Activated CD4-positive, alpha-beta T cell treated with anti-CD3 and anti-CD28 coated beads, Interleukin-2, amount 50 U/mL, for 1 hour (primary cell): Measurements from ENCODE around the gene PLXNA2.

Experiments
- DNase-seq: peaks from one replicate; pipeline ENCODE4 v3.0.0-alpha.2; 2020

PLXNA2 gene

GRCh38 chr1:208202333-208202995, 41.7 kb downstream of the PLXNA2 start:
- no peak for DNase-seq

GRCh38 chr1:208201229-208201628, 43.0 kb downstream of the PLXNA2 start:
- no peak for DNase-seq

- DNase-seq = no peak
These were observed 44.1 kb downstream of the PLXNA2 start for GRCh38 chr1:208200116-208200515.

GRCh38 chr1:208198236-208198635, 45.9 kb downstream of the PLXNA2 start:
- no peak for DNase-seq

DNA sequence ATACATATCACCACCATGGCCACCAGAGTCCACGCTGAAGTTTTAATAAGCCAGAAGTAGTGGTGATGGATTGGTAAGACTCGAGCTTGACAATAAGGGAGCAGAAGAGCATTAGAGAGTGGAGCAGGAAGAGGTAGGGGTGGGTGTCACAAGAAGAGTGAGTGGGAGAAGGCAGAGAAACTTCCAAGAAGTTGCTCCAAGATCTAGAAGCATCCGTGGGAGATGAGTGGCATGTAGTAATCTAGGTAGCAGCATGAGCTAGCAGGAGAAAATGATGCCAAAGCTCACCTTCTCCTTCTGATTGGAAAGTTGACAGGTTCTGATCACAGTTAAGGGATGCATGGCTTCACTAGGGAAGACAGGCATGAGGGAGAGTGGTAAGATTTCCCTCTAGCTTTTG, 49.2 kb downstream of the PLXNA2 start:
- DNase-seq = no peak

DNA sequence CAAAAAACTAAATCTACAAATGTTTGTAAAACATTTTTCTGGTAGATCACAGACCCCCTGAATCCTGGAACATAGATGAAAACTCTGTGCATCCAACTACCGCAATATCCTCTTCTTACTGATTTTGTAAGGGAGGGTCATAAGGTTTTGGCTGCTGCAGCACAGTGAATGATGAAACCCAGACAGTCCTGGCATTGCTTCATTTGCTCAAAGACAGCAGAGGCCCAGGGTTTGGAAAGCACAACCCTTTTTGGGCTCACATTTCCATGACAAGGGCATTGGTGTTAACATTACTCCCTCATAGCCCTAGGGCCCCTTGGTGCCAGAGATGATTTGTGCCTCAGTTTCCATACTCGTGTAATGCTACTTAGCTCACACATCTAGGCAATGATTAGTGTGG, 51.2 kb downstream of the PLXNA2 start:
- no peak for DNase-seq

DNA sequence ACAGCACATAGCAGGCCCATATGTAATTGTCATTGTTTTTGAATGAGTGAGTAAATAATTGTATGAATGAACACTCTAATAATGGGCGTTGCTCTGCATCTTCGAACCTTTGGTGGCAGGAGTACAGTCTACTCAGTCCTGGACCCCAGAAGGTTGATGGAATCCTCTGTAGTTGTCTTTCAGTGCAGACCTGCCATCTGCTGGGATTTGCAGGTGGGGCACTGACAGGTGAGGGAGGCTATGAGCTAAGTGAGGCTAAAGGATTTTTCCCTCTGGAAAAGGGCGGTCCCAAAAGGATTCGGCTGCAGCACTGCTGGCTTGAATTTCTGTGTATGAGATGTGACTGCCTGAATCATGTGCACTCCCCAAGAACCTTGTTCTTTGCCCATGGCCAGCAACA, 53.4 kb downstream of the PLXNA2 start:
- no peak for DNase-seq

DNA sequence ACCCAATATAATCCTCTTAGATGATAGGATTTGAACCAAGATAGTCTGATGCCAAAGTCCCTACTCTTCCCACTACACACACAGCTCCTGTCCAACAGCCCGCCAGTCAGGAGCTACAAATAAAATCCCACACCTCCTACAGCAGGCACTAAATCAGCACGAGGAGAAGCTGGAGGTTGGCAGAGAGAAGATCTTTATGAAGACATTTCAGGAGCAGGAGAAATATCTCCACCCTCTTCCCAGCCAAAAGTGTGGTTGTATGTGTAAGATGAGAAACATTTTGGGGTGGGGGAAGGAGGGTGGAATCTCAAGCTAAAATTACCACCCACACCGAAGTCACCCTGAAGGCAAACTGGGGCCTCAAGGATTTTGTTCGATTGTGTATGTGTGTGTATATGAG, 54.5 kb downstream of the PLXNA2 start:
- no peak for DNase-seq

DNA sequence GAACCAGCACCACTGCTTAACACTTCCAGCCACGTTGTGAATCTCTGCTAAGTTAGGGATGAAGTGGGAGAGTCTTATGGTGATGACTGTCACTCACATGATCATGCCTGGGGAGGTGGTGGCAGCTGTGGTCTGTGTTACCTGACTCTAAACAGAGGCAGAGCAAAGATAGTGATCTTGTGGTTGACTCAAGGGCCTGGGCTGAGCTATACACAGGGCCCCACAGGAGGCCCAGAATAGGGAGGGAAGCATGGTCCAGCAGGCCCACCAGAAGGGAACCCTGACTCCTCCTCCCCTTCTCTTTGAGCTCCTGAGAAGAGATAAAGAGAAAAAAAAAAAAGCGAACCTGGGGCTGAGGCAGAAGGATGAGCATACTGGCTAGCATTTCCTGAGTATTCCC, 55.0 kb downstream of the PLXNA2 start:
- DNase-seq = no peak

- DNase-seq = no peak
These were observed 55.6 kb downstream of the PLXNA2 start for GRCh38 chr1:208188607-208189006.

DNA sequence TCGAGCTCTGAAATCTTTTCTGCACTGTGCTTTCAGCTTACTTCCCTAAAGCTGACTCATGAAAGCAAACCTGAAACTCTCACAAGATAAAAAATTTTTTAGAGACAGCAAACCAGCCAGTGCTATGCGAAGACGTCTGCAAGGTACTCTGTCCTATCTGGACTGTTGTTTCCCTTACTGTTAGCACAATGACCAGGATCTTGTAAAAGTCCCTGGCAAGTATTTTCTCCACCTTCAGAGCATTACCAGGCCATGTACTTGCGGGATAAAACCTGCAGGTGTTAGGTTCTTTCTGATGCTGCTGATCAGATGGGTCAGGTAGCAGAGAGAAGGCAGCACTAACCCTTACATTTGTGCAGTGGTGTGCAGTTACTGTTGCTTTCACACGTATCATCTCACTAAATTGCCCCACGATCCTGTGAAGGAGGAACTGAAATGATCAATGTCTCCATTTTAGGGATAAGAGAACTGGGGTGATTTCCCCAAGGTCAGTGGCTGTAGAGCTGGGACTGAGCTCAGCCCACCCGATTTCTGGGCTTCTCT, 56.6 kb downstream of the PLXNA2 start:
- no peak for DNase-seq

DNA sequence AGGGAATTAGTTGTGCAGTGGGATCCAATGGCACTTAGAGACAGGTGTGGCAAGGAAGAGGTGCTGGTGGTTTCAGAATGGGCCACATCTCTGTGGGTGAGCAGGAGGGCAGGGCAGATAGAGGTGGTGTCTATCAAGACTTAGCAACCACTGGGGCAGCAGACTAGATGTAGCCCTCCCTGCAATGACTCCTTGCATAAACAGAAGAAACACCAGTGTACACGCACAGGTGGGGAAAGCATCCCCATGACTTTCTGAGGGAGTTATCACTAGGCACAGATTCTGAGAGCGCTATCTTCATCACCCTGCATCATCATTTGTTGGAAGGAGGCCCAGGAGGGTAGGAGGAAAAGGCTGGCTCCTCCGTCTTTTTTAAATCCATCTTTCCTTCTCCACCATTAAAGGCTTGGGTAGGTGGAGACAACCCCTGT, 58.4 kb downstream of the PLXNA2 start:
- DNase-seq = no peak

DNA sequence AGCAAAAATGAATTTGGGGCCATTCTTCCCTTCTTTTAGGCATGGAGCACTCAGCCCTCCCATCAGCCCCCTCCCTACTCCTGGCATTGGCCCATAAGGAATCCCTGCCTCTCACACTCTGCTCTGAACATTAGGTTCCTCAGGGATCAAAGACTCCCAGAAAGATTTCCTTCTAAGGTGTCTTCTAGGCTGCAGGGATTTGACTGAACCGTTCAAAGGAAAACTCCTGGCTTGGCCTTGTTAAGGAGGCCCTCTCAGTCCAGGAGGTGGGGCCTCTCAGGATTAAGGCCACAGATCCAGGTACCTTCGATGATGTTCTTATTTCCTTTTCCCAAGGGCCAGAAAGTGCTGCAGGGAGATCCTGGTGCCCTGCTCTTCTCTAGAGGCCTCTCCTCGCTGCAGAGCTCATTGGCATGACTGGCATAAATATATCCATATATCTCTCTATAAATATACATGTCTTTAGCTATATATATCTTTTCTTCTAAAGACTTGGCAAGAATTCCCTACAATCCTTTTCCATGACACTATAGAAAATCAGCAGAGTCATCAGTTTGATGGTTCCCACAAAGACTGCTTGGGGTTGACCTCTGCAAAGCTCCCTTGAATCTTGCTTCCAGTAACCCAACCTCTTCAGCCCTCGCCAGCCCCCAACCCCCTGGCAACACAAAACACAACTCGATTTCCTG, 59.1 kb downstream of the PLXNA2 start:
- no peak for DNase-seq

DNA sequence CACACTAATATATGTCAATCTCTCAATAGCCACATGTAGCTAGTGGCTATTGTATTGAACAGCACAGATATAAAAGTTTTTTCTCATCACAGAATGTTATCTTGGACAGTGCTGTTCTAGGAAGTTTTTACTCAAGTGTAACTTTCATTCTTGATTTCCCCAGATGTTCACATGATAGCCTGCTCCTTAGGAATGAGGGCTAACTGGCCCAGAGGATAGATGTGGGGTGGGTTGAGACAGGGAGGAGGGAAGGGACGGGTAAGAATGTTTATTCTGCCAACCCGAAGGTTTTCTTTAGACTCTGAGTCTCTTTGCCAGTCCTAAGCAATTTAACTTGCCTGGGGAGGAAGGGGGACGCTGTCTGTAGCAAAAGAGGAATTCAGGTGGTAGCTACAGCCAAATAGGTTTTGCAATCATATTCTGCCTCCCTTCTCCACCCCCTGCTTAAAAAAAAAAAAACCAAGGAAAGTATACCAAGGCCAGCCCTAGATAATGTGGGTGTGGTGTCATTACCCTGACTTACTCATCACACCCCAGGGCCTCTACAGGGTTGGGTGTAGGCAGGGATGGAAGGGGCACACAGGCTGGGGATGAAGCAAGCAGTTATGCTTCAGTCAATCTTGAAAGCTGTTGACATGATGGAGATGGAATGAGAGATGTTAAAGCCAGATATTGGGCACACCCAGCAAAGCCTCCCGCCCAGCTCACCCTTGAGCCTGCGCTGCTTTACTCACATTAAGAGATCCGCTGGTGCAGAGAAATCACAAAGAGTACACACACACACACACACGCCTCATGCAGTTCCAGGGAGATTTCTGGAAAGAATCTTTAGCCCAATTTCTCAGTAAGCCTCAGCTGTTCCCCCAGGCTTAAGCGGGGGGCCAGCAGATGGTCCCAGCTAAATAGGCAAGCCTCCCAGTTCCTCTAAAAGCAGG, 59.9 kb downstream of the PLXNA2 start:
- no peak for DNase-seq

DNA sequence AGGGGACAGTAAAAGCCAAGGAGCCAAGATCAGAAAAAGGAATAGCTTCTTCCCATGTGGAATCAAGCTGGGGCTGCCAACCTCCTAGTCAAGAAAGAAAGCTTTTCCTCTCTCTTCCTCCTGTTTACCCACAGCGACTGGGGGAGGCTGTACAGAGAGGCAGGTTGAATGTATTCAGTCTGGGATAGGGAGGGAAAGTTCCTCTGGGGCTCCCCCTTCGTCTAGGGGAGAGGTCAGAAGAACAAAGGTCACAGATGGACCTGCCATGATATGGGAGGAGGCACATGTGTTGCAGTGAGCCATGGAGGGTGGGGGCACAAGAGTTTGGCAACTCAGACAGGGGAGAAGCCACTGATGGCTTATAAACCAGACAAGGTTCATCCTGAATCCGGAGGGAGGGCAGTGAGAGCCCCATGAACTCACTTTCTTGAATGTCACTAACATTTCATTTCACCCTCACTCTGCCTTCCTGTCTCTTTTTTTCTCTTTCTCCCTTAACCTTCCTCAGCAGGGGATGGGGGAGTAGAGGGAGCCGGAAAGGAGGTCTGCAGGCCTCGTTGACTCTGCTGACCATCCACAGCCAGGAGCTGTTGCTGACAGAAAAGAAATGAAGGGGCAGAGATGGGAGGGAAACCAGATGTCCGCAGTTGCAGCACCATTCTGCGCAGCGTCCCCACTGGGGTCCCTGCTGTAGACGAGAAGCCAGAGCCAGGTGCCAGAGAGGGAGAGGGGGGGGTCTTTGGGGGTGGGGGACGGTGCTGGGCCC, 61.1 kb downstream of the PLXNA2 start:
- no peak for DNase-seq

- DNase-seq = no peak
These were observed 62.8 kb downstream of the PLXNA2 start for GRCh38 chr1:208181364-208181763.

- DNase-seq = no peak
These were observed 63.8 kb downstream of the PLXNA2 start for GRCh38 chr1:208180421-208180820.

- DNase-seq = no peak
These were observed 64.2 kb downstream of the PLXNA2 start for GRCh38 chr1:208179961-208180409.

- DNase-seq = no peak
These were observed 64.8 kb downstream of the PLXNA2 start for GRCh38 chr1:208179263-208179816.

GRCh38 chr1:208178091-208178529, 66.1 kb downstream of the PLXNA2 start:
- no peak for DNase-seq

DNA sequence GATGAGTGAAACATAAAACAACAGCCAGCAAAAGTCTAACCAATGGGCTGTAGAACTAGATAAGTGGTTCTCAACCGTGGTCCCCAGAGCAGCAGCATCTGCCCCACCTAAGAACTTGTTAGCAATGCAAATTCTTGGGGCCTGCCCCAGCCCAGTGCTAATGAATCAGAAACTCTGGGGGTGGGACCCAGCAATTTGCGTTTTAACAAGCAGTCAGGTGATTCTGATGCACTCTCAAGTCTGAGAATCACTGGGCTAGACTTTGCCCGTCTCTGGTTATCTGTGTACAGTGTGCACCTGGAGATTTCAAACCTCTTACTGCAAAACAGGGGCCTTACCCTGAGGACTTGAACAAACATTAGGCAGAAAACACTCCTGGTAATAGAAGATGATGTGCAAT, 66.5 kb downstream of the PLXNA2 start:
- no peak for DNase-seq

DNA sequence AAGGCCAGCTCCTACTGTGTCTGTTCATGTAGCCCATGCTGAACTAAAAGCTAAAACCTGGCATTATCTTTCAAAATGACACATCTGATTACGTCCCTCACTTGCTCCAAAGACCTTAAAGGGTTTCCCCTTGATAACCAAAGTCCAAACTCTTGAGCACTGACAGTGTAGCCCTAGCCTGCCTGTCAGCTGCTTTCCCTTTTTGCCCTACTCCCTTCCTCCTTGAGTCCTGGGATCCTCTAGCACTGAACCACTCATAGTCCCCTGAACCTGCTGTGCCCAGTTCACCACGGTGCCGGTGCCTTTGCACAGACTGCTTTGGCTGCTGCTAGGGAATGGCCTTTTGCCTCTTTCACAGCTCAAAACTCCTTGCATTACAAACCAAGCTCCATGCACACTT, 67.5 kb downstream of the PLXNA2 start:
- no peak for DNase-seq
